ENCODE data around the gene SH3PXD2B.

DNA sequence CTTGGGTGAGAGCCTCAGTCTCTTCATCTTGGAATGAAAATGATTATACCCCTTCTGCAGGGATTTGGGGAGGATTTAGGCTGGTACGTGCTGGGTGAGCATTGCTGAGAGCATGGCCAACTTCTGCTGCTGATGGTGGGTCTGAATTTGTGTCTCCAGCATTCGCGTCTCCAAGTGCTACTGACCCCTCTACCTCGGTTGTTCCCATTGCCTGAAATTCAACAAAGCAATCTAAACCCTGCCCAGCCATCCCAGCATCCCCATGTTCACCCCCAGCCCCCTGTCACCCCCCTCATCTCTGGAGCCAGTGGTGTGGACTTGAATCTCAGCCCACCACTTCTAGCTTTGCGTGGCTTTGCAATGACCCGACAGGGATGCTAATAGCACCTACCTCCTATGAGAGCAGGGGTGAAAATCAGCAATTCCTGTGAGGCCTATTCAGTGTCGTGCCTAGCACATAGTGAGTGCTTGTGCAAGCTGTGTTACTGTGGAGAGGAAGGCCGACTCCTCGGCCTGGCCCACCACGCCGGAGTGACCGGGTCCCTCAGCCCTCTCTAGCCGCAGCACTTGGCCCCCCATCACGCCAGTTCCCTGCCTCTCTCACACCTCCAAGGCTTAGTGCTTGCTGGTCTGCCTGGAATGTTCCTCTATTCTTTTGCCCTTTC is 43.4 kb upstream of the SH3PXD2B start:
- TF ChIP-seq, protein P1, sequence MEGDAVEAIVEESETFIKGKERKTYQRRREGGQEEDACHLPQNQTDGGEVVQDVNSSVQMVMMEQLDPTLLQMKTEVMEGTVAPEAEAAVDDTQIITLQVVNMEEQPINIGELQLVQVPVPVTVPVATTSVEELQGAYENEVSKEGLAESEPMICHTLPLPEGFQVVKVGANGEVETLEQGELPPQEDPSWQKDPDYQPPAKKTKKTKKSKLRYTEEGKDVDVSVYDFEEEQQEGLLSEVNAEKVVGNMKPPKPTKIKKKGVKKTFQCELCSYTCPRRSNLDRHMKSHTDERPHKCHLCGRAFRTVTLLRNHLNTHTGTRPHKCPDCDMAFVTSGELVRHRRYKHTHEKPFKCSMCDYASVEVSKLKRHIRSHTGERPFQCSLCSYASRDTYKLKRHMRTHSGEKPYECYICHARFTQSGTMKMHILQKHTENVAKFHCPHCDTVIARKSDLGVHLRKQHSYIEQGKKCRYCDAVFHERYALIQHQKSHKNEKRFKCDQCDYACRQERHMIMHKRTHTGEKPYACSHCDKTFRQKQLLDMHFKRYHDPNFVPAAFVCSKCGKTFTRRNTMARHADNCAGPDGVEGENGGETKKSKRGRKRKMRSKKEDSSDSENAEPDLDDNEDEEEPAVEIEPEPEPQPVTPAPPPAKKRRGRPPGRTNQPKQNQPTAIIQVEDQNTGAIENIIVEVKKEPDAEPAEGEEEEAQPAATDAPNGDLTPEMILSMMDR (conservative IDR thresholded peaks at IDR 0.05 in 1 of 2, IDR thresholded peaks at IDR 0.05 in 1 of 2; ENCODE audit: low read depth in 1 of 2, low read length in 2 of 2) = no peak
- no peak for TF ChIP-seq EZH2 (IDR thresholded peaks at IDR 0.05; ENCODE audit: low read length, missing control alignments)
